H1 (cell line): ENCODE results near the gene ZBTB7A. TPM values are rescaled to one million over a fixed set of nuclear protein-coding genes. Genes with fewer than 3 reads are reported as not detected.

Source experiments
- CHD7 ChIP-seq: fragments of 300-600 bp; sonication (generic); IDR thresholded peaks from 2 replicates; pipeline ENCODE4 v1.7.1; 2012; ENCODE audit warnings: low read length, moderate library complexity, mild to moderate bottlenecking, inconsistent platforms; ENCODE audit not compliant: insufficient replicate concordance
- polyA plus RNA-seq, 7 experiments: library from polyadenylated mRNA; depleted of rRNA in 3 of 7; stranded (reverse) in 5 of 7; unstranded in 2 of 7; fragments of >200 nt in 5 of 7; fragments of 200-250 nt in 2 of 7; gene quantifications; 1 replicate in 5 of 7; 2 replicates in 1 of 7; 4 replicates in 1 of 7; pipeline versions ENCODE4 v1.2.1 to v1.2.3, GENCODE V29; 2011 to 2013; ENCODE audit warnings: missing spikeins in 2 of 7, mixed read lengths in 2 of 7
- total RNA-seq: library from RNA; stranded (reverse); fragmentation: NEBNext Ultra II Directional; extraction: Animal tissue kit (Norgen Biotek cat#: 25700); gene quantifications from 2 replicates; pipeline ENCODE4 v1.2.1, GENCODE V29; 2021

Gene ZBTB7A
- total and polyA plus RNA-seq, 2 of the 8 experiments (the other 6 are each of a cell fraction or from before 2014, with no cell fraction given), result 5.6 to 17.8 TPM

- TF ChIP-seq CHD7, result no peak
- TF ChIP-seq, all 59 proteins: peak for 0
Observed at GRCh38 chr19:4115818-4116385, 49.2 kb upstream of the ZBTB7A start (continued).
